Breast epithelium (tissue), 3 donors: Measurements from ENCODE around the gene TTC36.

Experiments used
- CTCF ChIP-seq, 3 donors: fragments of 450-650 bp; IDR thresholded peaks; one replicate each; pipeline ENCODE4 v1.5.1; 2016 to 2017; ENCODE audit warnings: antibody characterized with exemption in 3 of 3, mild to moderate bottlenecking in 3 of 3, moderate library complexity in 3 of 3
- POLR2A ChIP-seq: fragments of 450-650 bp; IDR thresholded peaks from one replicate; pipeline ENCODE4 v1.6.1; 2016; ENCODE audit warnings: antibody characterized with exemption, mild to moderate bottlenecking, moderate library complexity
- POLR2AphosphoS5 ChIP-seq, 3 donors: sonication (generic); formaldehyde crosslinking; IDR thresholded peaks; one replicate each; pipeline ENCODE4 v1.6.1; 2017; ENCODE audit warnings: antibody characterized with exemption in 3 of 3

DNA sequence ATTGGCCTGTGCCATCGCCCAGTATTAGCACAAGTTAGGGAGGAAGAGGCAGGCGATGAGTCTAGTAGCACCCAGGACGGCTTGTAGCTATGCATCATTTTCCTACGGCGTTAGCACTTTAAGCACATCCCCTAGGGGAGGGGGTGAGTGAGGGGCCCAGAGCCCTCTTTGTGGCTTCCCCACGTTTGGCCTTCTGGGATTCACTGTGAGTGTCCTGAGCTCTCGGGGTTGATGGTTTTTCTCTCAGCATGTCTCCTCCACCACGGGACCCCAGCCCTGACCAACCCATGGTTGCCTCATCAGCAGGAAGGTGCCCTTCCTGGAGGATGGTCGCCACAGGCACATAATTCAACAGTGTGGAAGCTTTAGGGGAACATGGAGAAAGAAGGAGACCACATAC, 8.0 kb downstream of the TTC36 start:
- TF ChIP-seq CTCF (IDR thresholded peaks at IDR 0.05) (no peak), POLR2A (no peak), POLR2AphosphoS5 (IDR thresholded peaks at IDR 0.05) (no peak)
